ENCODE data around the gene PDSS2.

DNA sequence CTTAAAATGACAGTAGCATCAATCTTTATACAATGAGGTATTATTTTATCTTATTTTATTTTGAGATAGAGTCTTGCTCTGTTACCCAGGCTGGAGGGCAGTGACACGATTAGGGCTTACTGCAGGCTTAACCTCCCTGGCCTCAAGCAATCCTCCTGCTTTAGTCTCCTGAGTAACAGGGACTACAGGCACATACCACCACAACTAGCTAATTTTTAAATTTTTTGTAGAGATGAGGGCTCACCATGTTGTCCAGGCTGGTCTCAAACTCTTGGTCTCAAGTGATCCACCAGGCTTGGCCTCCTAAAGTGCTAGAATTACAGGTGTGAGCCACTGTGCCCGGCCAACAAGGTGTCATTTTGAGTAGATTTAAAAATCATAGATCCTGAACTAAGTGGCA lies 125.9 kb downstream of the PDSS2 start:
- TF ChIP-seq, protein P1, sequence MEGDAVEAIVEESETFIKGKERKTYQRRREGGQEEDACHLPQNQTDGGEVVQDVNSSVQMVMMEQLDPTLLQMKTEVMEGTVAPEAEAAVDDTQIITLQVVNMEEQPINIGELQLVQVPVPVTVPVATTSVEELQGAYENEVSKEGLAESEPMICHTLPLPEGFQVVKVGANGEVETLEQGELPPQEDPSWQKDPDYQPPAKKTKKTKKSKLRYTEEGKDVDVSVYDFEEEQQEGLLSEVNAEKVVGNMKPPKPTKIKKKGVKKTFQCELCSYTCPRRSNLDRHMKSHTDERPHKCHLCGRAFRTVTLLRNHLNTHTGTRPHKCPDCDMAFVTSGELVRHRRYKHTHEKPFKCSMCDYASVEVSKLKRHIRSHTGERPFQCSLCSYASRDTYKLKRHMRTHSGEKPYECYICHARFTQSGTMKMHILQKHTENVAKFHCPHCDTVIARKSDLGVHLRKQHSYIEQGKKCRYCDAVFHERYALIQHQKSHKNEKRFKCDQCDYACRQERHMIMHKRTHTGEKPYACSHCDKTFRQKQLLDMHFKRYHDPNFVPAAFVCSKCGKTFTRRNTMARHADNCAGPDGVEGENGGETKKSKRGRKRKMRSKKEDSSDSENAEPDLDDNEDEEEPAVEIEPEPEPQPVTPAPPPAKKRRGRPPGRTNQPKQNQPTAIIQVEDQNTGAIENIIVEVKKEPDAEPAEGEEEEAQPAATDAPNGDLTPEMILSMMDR (IDR thresholded peaks at IDR 0.05), result no peak
- no peak for TF ChIP-seq POLR2A (IDR thresholded peaks at IDR 0.05)
